CD4-positive, alpha-beta T cell treated with Interleukin-1 beta for 1 hour (primary cell): ENCODE results near the gene RLN3.
A peak's percentile ranks its signal among the peaks of the same experiment; 100 is the strongest.

Experiments used
- DNase-seq, 2 donors: peaks; one replicate each; pipeline ENCODE4 v3.0.0-alpha.2; 2020 to 2022

The RLN3 gene

GRCh38 chr19:14056069-14056666 lies 28.2 kb downstream of the RLN3 start:
- no peak for DNase-seq

- DNase-seq: no peak
Measured at GRCh38 chr19:14056741-14057356, 28.9 kb downstream of the RLN3 start.

- DNase-seq: no peak
Measured at GRCh38 chr19:14058182-14059092, 30.5 kb downstream of the RLN3 start.

- DNase-seq: peak; percentile 44 to 48
Measured at GRCh38 chr19:14059093-14059480, 31.1 kb downstream of the RLN3 start.

GRCh38 chr19:14059652-14060155 lies 31.8 kb downstream of the RLN3 start:
- no peak for DNase-seq

- no peak for DNase-seq
Measured at GRCh38 chr19:14061081-14061749, 33.3 kb downstream of the RLN3 start.

- no peak for DNase-seq
Measured at GRCh38 chr19:14061751-14062557, 34.0 kb downstream of the RLN3 start, which contains the start of gene PALM3. PALM3 (minus strand) TSS chr19:14062076; CDS start chr19:14061980, 96 bp downstream.

GRCh38 chr19:14062558-14062855 lies 34.6 kb downstream of the RLN3 start:
- DNase-seq: no peak

GRCh38 chr19:14063105-14063504 lies 35.2 kb downstream of the RLN3 start:
- no peak for DNase-seq

GRCh38 chr19:14066134-14066533 lies 38.2 kb downstream of the RLN3 start:
- no peak for DNase-seq

- no peak for DNase-seq
Measured at GRCh38 chr19:14070268-14071050, 42.5 kb downstream of the RLN3 start.

GRCh38 chr19:14072535-14073260 lies 44.8 kb downstream of the RLN3 start, which contains the start of gene MISP3:
MISP3 (plus strand) TSS chr19:14072786; CDS start chr19:14073310, 524 bp downstream.
- peak; percentile 27 to 37 for DNase-seq

- peak; percentile 77 to 81 for DNase-seq
Measured at GRCh38 chr19:14073261-14073924, 45.4 kb downstream of the RLN3 start.

GRCh38 chr19:14073925-14074838 lies 46.2 kb downstream of the RLN3 start:
- DNase-seq: no peak

GRCh38 chr19:14078411-14078810 lies 50.5 kb downstream of the RLN3 start:
- no peak for DNase-seq
